ENCODE measurements around the gene ORM1.

GRCh38 chr9:114303571-114303970 is 19.3 kb upstream of the ORM1 start:
- no peak for TF ChIP-seq EZH2 (IDR thresholded peaks at IDR 0.05; ENCODE audit: low read length, unreplicated experiment)
- TF ChIP-seq CTCF (conservative IDR thresholded peaks at IDR 0.05; ENCODE audit: low read depth, low read length): no peak
- no peak for TF ChIP-seq EZH2phosphoT487 (IDR thresholded peaks at IDR 0.05; ENCODE audit: borderline replicate concordance, low read length)
